ENCODE data around the gene MYO5C. TPM values are rescaled to one million over a fixed set of nuclear protein-coding genes. Genes with fewer than 3 reads are reported as not detected.
A peak's percentile ranks its signal among the peaks of the same experiment; 100 is the strongest.

Gene MYO5C
- total and polyA plus RNA-seq, 2 donors from 2014 or later, result 4.6 to 41.6 TPM

GRCh38 chr15:52230073-52230472, 65.5 kb downstream of the MYO5C start:
- no peaks in the 10 kb centered on the region for H3K27me3 ChIP-seq (ENCODE audit: control insufficient read depth, insufficient read depth, low read length)
- H3K36me3 ChIP-seq (ENCODE audit: control insufficient read depth in 2 of 3, insufficient read depth in 3 of 3, low read length in 3 of 3), result peaks cover 0 to 6% (median 5%) of the 10 kb centered on the region in 3 donors
- H3K4me3 ChIP-seq (ENCODE audit: low read length in 3 of 3), result no peak overlapping the region
- intact Hi-C loops (cut with DNase I), result no loop called here
- TF ChIP-seq, protein P1, sequence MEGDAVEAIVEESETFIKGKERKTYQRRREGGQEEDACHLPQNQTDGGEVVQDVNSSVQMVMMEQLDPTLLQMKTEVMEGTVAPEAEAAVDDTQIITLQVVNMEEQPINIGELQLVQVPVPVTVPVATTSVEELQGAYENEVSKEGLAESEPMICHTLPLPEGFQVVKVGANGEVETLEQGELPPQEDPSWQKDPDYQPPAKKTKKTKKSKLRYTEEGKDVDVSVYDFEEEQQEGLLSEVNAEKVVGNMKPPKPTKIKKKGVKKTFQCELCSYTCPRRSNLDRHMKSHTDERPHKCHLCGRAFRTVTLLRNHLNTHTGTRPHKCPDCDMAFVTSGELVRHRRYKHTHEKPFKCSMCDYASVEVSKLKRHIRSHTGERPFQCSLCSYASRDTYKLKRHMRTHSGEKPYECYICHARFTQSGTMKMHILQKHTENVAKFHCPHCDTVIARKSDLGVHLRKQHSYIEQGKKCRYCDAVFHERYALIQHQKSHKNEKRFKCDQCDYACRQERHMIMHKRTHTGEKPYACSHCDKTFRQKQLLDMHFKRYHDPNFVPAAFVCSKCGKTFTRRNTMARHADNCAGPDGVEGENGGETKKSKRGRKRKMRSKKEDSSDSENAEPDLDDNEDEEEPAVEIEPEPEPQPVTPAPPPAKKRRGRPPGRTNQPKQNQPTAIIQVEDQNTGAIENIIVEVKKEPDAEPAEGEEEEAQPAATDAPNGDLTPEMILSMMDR (IDR thresholded peaks at IDR 0.05; ENCODE audit: borderline replicate concordance, extremely low read depth, insufficient read depth), result no peak
- no peaks in the 10 kb centered on the region for H3K9me3 ChIP-seq (ENCODE audit: control insufficient read depth in 2 of 3, insufficient read depth in 1 of 3, low read length in 3 of 3)
- no peak overlapping the region for H3K27ac ChIP-seq (ENCODE audit: low read depth in 2 of 2, low read length in 2 of 2)
- no peak overlapping the region for H3K9ac ChIP-seq (ENCODE audit: low read length in 3 of 3)
- H3K4me1 ChIP-seq (ENCODE audit: control insufficient read depth in 2 of 3, insufficient read depth in 2 of 3, low read depth in 1 of 3, low read length in 3 of 3), result no peaks in the 10 kb centered on the region
- no peak for DNase-seq
- FAIRE-seq, result no peak

DNA sequence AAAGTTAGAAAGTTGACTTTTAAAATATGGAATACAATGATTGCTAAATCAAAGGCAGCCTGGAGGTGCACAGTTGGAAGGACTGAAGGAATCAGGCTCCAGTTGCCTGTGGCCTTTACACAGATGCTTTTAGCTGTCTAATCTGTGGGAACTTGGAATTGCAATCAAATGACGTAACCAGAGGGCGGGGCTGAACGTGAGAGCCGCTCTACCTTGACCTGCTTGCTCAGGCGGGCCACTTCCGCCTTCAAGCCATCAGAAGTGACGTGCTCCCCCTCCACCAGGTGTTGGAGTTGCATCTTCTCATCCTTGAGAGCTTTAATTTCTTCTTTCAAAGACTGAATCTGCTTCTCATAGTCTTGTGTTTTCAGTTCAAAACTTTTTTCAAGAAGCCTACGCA, 66.7 kb downstream of the MYO5C start:
- TF ChIP-seq, protein P1 (IDR thresholded peaks at IDR 0.05; ENCODE audit: borderline replicate concordance, extremely low read depth, insufficient read depth), result no peak
- peak; percentile 79 to 90 (median 83) for DNase-seq
- no peaks in the 10 kb centered on the region for H3K27me3 ChIP-seq (ENCODE audit: control insufficient read depth, insufficient read depth, low read length)
- intact Hi-C loops (cut with DNase I), result no loop called here
- H3K27ac ChIP-seq (ENCODE audit: low read depth in 2 of 2, low read length in 2 of 2), result no peak overlapping the region
- H3K4me3 ChIP-seq (ENCODE audit: low read length in 3 of 3), result no peak overlapping the region
- no peaks in the 10 kb centered on the region for H3K9me3 ChIP-seq (ENCODE audit: control insufficient read depth in 2 of 3, insufficient read depth in 1 of 3, low read length in 3 of 3)
- H3K4me1 ChIP-seq (ENCODE audit: control insufficient read depth in 2 of 3, insufficient read depth in 2 of 3, low read depth in 1 of 3, low read length in 3 of 3), result no peaks in the 10 kb centered on the region
- peaks cover 0 to 6% (median 2%) of the 10 kb centered on the region in 3 donors for H3K36me3 ChIP-seq (ENCODE audit: control insufficient read depth in 2 of 3, insufficient read depth in 3 of 3, low read length in 3 of 3)
- no peak for FAIRE-seq
- no peak overlapping the region for H3K9ac ChIP-seq (ENCODE audit: low read length in 3 of 3)

DNA sequence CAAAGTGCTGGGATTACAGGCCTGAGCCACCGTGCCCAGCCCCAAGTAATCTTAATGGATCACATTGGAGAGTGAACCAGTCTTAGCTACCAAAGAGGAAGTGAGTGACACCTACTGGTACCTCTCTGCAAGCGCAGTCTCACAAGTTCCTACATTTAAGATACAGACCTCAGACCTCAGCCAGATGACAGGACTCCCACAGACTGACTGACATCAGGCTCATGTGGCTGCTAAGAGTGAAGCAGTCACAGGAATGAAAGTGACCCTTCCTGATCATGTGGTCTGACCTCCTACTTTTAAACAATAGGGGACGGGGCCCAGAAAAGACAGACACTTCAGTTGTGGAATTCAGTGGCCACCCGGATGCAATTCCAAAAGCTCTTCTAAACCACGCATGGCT, 68.1 kb downstream of the MYO5C start:
- TF ChIP-seq, protein P1 (IDR thresholded peaks at IDR 0.05; ENCODE audit: borderline replicate concordance, extremely low read depth, insufficient read depth), result peak; percentile 68
- Histone ChIP-seq H3K36me3 (ENCODE audit: control insufficient read depth in 2 of 3, insufficient read depth in 3 of 3, low read length in 3 of 3) (peaks cover 0 to 6% (median 2%) of the 10 kb centered on the region in 3 donors), H3K4me1 (ENCODE audit: control insufficient read depth in 2 of 3, insufficient read depth in 2 of 3, low read depth in 1 of 3, low read length in 3 of 3) (no peaks in the 10 kb centered on the region), H3K4me3 (ENCODE audit: low read length in 3 of 3) (no peak overlapping the region), H3K9ac (ENCODE audit: low read length in 3 of 3) (no peak overlapping the region), H3K27me3 (ENCODE audit: control insufficient read depth, insufficient read depth, low read length) (no peaks in the 10 kb centered on the region), H3K27ac (ENCODE audit: low read depth in 2 of 2, low read length in 2 of 2) (no peak overlapping the region), H3K9me3 (ENCODE audit: control insufficient read depth in 2 of 3, insufficient read depth in 1 of 3, low read length in 3 of 3) (no peaks in the 10 kb centered on the region)
- FAIRE-seq, result no peak
- intact Hi-C loops (cut with DNase I), result no loop called here
- peak; percentile 52 to 88 (median 76) for DNase-seq

- TF ChIP-seq, protein P1 (IDR thresholded peaks at IDR 0.05; ENCODE audit: borderline replicate concordance, extremely low read depth, insufficient read depth), result no peak
- peaks cover 0 to 6% (median 2%) of the 10 kb centered on the region in 3 donors for H3K36me3 ChIP-seq (ENCODE audit: control insufficient read depth in 2 of 3, insufficient read depth in 3 of 3, low read length in 3 of 3)
- H3K27ac ChIP-seq (ENCODE audit: low read depth in 2 of 2, low read length in 2 of 2), result no peak overlapping the region
- no peaks in the 10 kb centered on the region for H3K9me3 ChIP-seq (ENCODE audit: control insufficient read depth in 2 of 3, insufficient read depth in 1 of 3, low read length in 3 of 3)
- H3K9ac ChIP-seq (ENCODE audit: low read length in 3 of 3), result no peak overlapping the region
- no peaks in the 10 kb centered on the region for H3K4me1 ChIP-seq (ENCODE audit: control insufficient read depth in 2 of 3, insufficient read depth in 2 of 3, low read depth in 1 of 3, low read length in 3 of 3)
- no peak for FAIRE-seq
- no peak for DNase-seq
- H3K27me3 ChIP-seq (ENCODE audit: control insufficient read depth, insufficient read depth, low read length), result no peaks in the 10 kb centered on the region
- intact Hi-C loops (cut with DNase I), result no loop called here
- no peak overlapping the region for H3K4me3 ChIP-seq (ENCODE audit: low read length in 3 of 3)
Measured at GRCh38 chr15:52225230-52225629, 70.4 kb downstream of the MYO5C start.
